Measurements from ENCODE around the gene GJA1.

DNA sequence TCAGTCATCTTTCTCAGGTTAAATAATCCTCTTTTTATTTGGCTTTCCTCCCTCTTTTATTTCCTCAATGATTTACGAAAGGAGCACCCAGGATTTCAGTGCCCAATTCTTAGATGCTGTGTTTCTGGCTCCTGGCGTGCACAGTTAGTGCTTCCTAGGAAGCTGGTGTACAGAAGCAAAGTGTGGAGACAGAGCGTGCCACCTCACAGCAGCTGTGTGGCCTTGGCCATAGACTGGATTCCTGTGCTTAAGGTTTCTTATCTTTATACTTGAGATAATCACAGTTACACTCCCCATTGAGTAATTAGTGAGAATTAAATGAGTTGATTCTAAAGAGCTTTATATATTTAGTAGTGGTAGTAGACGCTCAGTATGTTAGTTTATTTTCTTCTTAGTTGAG lies 39.7 kb upstream of the GJA1 start:
- TF ChIP-seq TAF1 (IDR thresholded peaks at IDR 0.05; ENCODE audit: borderline replicate concordance, low read depth, low read length): no peak
- TF ChIP-seq, protein P1, sequence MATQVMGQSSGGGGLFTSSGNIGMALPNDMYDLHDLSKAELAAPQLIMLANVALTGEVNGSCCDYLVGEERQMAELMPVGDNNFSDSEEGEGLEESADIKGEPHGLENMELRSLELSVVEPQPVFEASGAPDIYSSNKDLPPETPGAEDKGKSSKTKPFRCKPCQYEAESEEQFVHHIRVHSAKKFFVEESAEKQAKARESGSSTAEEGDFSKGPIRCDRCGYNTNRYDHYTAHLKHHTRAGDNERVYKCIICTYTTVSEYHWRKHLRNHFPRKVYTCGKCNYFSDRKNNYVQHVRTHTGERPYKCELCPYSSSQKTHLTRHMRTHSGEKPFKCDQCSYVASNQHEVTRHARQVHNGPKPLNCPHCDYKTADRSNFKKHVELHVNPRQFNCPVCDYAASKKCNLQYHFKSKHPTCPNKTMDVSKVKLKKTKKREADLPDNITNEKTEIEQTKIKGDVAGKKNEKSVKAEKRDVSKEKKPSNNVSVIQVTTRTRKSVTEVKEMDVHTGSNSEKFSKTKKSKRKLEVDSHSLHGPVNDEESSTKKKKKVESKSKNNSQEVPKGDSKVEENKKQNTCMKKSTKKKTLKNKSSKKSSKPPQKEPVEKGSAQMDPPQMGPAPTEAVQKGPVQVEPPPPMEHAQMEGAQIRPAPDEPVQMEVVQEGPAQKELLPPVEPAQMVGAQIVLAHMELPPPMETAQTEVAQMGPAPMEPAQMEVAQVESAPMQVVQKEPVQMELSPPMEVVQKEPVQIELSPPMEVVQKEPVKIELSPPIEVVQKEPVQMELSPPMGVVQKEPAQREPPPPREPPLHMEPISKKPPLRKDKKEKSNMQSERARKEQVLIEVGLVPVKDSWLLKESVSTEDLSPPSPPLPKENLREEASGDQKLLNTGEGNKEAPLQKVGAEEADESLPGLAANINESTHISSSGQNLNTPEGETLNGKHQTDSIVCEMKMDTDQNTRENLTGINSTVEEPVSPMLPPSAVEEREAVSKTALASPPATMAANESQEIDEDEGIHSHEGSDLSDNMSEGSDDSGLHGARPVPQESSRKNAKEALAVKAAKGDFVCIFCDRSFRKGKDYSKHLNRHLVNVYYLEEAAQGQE (IDR thresholded peaks at IDR 0.05; ENCODE audit: low read depth, low read length): no peak
- TF ChIP-seq, protein P2, sequence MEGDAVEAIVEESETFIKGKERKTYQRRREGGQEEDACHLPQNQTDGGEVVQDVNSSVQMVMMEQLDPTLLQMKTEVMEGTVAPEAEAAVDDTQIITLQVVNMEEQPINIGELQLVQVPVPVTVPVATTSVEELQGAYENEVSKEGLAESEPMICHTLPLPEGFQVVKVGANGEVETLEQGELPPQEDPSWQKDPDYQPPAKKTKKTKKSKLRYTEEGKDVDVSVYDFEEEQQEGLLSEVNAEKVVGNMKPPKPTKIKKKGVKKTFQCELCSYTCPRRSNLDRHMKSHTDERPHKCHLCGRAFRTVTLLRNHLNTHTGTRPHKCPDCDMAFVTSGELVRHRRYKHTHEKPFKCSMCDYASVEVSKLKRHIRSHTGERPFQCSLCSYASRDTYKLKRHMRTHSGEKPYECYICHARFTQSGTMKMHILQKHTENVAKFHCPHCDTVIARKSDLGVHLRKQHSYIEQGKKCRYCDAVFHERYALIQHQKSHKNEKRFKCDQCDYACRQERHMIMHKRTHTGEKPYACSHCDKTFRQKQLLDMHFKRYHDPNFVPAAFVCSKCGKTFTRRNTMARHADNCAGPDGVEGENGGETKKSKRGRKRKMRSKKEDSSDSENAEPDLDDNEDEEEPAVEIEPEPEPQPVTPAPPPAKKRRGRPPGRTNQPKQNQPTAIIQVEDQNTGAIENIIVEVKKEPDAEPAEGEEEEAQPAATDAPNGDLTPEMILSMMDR (IDR thresholded peaks at IDR 0.05): no peak
- no peak for TF ChIP-seq RCOR1 (IDR thresholded peaks at IDR 0.05; ENCODE audit: low read length)
- TF ChIP-seq, protein P3, sequence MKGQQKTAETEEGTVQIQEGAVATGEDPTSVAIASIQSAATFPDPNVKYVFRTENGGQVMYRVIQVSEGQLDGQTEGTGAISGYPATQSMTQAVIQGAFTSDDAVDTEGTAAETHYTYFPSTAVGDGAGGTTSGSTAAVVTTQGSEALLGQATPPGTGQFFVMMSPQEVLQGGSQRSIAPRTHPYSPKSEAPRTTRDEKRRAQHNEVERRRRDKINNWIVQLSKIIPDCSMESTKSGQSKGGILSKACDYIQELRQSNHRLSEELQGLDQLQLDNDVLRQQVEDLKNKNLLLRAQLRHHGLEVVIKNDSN (IDR thresholded peaks at IDR 0.05; ENCODE audit: borderline replicate concordance, low read depth): no peak
- no peak for TF ChIP-seq POLR2AphosphoS5 (IDR thresholded peaks at IDR 0.05; ENCODE audit: low read depth, low read length)

Data from SK-N-SH (cell line).